CD4-positive, alpha-beta T cell treated with Interleukin-12 subunit alpha and Interleukin-12 subunit beta, for 1 hour (primary cell): ENCODE data around the gene CFAP157.

ENCODE experiments used
- DNase-seq: peaks from one replicate; pipeline ENCODE4 v3.0.0-alpha.2; 2020

The CFAP157 gene

DNA sequence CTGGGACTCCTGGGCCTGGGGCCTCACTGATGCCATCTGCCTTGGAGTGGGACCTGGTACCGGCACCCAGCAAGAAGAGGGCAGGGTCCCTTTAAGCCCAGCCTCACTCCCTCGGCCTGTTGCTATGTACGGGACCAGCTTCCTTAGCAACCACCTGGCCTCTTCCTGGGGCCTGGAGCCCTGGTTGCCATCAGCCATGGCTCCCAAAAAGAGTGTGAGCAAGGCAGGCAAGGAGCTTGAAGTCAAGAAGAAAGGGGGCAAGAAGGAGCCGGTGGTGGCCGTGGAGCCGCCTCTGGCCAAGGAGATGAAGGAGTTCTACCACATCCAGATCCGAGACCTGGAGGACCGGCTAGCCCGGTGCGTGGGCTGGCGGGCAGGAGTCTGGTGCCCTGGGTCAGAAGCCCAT, at the start of gene CFAP157:
Gene CFAP157 (plus strand): TSS at position 153 of the 406 bp plus-strand sequence. CDS start 44 bp downstream, at position 197.
- no peak for DNase-seq

DNA sequence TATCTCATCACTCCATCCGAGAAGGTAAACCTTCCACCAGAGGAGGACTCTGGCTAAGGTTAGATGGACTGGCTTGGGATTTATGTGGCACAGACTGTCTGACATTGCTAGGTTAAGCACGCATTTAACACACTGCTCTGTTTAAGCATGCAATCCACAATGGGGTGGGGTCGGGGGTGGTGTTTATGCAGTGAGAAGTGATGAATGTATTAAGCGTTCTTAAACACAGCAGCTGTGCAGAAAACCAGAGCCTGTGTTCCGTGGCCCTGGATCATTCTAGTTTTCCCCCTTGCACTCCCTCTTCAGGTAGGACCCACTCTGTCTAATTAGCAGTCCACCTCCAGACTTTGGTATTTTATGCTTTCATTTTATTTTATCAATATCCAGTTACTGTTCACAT, 48.4 kb upstream of the CFAP157 start:
- DNase-seq: no peak

DNA sequence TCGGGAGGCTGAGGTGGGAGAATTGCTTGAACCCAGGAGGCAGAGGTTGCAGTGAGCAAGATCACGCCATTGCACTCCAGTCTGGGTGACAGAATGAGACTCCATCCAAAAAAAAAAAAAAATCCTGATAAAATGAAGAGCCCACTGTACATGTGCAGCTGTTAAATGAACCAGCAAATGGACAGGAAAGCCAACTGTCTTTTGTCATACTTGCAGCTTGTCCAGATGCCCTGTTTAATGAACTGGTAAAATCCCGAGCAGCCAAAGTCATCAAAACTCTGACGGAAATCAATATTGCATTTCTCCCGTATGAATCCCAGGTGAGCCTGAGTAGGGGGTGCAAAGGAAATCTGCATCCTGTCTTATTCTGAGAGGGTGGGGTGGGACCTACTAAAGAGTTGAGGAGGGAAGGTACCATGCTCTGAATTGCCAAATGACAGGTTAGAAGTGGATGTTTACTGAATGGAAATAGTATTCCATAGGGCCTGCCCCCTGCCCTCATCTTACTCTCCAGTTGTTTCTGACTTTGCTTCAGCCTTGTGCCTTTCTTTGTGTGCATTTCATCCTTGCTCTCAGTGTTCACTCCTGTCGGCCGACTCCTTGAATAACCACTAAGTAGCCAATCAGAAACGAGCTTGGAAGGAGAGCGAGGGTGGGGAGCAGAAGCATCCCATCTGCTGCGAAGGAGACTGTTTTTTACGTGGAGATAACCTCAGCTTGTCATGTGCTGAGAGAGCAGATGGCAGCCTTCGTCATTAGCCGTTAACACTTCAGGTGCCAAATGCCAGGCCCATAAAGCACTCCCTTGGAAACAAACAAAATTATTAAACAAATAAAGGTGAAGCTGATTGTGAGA, 45.7 kb upstream of the CFAP157 start:
- no peak for DNase-seq

DNA sequence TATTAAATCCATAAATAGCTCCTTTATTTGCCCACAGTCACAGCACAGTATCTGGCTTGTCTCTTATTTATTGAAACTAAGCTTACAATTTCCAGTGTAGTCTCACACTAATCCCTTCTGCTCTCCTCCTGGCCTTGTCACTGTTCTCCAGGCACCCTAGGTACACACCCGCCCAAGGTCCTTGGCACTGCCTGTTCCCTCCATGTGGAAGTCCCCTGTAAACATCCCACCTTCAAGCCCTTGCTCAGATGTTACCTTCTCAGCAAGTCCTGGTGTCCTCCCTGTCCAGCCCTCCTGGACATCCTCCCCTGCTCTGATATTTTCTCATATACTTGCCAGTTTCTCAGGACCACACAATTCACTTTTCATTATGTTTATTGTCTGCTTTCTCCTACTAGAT, 44.2 kb upstream of the CFAP157 start:
- DNase-seq: no peak

DNA sequence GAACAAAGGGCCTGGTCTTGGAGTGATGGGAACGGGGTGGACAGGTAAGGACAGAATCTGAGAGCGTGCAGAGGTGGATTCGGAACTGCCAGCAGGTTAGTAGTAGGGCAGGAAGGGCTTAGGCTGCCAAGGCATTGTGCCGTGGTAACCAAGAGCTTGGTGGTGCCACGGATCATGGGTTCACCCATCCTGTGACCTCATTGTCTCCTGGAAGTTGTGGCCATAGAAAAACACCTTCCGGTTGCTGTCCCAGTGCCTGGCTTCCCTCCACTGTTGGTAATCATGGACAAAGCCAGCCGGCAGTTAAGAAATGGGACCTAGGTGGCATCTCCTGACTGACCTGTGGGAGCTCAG, 42.5 kb upstream of the CFAP157 start:
- no peak for DNase-seq

DNA sequence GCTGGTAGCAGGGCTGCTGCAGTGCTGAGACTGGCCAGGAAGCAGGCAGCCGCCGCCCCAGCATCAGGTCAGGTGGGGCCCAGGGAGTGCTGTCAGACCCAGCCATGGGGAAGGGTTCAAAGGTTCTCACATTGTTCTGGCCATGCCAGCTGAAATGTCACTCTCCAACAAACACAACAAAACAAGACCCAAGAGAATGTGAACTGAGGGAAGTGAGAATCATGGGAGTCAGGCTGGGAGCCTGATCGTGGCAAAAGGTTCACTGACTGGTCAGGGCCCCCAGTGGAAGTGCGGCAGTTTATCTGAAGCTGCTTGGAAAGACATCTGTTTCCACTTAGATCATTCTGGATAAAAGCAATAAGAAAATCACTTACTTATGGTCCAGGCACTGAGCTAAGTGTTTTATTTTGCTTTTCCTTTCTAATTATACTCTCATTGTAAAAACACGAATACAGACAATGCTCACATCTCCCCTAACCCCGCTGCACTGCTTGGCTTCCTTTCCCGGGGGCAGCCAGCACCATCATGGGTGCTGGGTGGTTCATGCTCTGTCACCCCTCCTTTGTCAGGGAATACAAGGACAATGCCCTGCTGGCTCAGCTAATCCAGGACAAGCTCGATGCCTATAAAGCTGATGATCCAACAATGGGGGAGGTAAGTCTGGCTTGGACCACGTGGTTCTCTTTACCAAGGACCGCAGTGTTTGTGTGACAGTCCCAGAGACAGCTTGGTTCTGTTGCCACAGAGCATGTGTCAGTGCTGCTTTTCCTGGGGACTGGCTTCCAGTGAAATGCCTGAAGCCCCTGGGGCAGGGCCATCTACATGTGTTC, 41.9 kb upstream of the CFAP157 start:
- DNase-seq: no peak

DNA sequence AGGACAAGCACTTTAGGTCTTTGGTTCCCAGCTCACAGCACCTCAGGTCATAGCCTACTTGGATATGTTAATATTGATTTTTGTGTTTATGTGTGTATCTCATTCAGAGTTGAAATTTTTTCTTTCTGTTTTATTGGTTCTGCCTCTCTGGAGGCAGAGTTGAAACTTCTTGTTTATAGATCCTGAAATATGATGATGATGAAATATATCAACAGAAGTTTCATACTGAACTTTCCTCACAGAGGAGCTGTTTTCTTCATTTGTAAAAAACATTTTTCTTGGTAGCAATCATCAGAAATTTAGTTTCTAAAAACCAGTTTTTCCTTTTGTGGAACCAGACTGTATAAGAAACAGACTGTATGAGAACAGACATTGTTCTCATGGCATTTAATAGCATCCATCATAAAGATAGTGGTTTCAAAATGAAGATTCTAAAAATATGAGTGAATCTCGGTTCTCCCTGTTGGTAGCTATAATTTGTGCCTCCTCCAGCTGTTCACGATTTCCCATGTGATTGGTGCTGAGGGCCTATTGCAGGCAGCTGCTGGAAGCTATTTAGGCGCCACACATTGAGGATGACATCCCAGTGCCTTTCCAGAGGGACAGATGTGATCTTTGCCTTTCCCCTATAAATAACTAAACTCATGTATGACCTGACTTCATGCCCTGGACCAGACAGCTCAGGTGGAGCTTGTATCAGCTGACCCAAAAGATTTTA, 39.5 kb upstream of the CFAP157 start:
- no peak for DNase-seq

DNA sequence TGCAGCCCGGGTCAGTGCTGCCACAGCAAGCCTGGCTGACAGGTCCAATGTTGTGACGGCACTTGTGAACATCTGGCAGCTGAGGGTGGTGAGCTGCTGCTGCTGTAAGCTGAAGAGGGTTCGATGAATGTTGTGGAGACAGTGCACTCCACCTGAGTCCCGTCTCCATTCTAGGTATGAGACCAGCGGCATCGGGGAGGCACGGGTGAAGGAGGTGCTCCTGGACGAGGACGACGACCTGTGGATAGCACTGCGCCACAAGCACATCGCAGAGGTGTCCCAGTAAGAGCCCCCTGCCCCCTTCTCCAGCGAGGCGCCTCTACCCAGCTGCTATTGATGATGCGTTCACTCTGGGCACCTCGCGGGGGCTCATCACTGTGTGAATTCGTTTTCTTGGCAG, 38.9 kb upstream of the CFAP157 start:
- DNase-seq: no peak

DNA sequence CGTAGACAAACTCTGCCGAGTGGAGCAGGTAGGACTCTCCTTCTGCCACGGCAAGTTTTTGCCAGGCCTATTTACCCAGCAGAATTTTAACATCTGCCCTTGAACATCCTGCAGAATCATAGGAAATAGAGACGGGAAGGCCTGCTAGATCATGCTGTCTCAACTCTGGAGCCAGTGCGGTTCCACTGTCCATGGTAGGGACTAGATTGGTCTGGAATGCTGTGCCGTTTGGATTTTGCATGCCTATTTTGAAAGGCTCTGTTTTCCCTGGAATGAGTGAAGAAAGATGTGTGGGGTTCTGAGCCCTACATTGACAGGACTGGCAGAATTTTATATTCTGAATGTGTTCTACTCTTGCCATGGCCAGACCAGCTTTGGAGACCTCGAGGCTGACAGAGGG, 33.6 kb upstream of the CFAP157 start:
- no peak for DNase-seq

DNA sequence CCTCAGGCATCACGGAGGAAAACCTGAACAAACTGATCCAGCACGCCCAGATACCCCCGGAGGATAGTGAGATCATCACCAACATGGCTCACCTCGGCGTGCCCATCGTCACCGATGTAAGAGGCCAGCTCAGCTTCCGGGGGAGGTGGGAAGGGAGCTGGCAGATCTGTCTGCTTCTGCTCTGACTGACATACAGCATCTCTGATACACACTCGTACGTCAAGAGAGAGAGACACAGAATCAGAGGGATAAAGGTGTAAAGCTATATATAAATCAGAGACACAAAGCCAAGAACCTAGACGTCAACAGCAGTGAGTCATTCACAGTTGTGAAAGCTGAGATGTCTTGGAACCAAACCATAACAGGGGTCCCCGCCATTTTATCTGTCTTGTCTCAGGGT, 30.1 kb upstream of the CFAP157 start:
- no peak for DNase-seq

DNA sequence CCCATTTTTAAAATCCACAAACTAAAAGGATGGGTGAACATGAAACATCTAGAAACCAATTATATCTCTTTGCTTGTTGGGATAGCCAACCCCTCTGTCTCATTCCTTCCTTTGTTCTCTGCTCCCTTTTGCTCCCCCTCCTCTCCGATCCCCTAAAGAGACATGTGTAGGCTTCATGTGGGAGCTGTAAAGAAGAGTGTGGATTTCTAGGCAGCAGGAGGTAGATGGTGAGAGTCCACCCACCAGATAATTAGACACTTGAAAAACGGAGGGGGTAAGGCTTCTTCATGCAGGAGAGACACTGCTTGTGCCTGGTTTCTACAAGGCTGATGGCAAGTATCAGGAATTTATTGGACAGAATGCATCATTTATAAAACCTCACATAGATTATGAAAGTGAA, 27.3 kb upstream of the CFAP157 start:
- no peak for DNase-seq

DNA sequence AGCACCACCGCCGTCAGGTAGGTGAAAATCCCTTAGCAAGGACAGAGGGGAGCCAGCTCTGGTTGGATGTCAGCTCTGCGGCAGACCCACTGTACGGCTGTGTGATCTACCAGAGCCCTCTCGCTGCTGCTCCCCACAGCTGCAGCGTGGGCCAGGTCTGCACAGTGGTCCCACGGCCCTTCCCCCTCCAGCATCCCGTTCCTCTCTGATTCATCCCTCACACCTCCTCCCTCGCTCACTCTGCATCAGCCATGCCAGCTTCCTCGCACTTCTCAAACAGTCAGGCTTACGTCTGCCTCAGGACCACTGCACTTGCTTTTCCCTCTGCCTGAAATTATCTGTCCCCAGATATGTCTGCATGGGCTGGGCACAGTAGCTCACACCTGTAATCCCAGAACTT, 26.6 kb upstream of the CFAP157 start:
- DNase-seq: no peak

DNA sequence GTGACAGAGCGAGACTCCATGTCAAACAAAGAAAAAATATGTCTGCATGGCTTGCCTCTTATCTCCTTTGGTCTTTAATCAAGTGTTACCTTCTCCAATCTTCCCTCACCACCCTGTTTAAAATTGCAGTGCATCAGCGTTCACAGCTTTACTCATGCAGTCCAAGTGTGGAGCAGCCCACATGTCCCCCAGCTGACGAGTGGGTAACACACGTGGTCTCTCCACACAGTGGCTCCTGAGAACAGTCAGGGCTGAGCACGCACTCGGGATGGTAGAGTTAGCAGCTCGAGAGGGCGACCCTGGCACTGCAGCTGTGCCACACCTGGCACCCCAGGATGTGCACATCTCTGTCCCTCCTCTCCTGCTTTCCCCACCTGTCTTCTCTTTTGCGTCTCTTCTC, 25.9 kb upstream of the CFAP157 start:
- DNase-seq: no peak

DNA sequence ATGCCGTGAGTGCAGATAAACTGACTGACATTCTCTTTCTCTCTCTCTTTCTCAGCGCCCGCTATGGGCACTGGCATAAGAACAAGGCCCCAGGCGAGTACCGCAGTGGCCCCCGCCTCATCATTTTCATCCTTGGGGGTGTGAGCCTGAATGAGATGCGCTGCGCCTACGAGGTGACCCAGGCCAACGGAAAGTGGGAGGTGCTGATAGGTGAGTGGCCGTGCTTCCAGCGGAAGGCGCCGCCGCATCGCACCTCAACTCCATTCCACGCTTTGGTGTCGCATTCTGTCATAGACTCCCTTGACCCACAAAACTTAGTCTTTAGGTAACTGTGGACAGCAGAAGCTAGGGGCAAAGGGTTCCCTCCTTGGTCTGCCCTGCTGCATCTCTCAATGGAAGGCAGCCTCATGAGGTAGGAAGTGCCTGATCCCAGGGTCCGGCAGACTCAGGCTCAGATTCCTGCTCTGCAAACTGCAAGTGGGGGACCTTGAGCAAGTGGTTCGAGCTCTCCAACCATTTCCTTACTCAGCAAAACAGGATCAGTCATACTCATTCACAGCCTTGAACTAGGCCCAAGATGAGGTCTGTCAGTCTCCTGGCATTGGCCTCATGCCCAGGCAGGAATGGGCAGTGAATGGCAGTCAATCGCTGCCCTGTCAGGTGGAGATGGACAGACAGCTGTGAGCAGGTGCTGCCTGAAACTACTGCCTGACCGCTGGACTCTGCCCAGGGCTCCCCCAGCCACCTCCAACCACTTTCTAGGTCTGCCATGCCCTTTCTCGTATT, 24.2 kb upstream of the CFAP157 start:
- no peak for DNase-seq

DNA sequence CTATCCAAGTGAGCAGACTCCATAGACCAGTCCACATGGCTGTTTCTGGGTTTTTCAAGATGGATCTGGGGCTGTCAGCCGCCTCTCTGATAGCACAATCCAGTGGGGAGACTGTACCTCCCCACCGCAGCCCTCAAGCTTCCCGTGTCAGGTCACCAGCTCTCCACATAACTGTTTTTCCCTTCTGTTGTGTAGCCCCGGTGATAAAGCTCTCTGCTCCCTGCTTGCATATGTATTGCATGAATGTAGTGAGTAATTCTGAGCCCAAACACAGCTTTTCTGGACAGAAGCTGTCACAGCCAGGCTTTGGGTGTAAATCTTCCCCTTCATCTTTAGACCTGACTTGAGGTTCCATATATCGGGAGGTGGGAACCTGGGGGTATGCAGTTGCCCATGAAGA, 23.1 kb upstream of the CFAP157 start:
- DNase-seq: no peak

DNA sequence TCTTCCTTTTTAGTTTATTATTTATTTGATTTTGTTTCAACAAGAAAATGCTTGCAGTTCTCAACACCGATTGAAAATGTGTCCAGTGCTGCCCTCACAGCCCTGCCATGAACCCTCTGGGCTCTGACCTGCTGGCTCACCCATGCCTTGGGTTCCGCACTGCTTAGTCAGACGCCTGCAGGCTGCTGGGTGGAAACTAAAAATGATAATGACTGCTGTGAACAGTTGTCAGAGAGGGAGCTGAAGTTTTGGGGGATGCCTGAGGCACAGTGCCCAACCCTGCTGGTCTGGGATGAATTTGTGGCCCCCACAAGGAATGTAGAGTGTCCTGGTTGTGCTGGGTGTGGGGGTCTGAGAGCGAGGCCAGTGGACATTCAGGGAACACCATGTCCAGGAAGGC, 22.2 kb upstream of the CFAP157 start:
- no peak for DNase-seq

DNA sequence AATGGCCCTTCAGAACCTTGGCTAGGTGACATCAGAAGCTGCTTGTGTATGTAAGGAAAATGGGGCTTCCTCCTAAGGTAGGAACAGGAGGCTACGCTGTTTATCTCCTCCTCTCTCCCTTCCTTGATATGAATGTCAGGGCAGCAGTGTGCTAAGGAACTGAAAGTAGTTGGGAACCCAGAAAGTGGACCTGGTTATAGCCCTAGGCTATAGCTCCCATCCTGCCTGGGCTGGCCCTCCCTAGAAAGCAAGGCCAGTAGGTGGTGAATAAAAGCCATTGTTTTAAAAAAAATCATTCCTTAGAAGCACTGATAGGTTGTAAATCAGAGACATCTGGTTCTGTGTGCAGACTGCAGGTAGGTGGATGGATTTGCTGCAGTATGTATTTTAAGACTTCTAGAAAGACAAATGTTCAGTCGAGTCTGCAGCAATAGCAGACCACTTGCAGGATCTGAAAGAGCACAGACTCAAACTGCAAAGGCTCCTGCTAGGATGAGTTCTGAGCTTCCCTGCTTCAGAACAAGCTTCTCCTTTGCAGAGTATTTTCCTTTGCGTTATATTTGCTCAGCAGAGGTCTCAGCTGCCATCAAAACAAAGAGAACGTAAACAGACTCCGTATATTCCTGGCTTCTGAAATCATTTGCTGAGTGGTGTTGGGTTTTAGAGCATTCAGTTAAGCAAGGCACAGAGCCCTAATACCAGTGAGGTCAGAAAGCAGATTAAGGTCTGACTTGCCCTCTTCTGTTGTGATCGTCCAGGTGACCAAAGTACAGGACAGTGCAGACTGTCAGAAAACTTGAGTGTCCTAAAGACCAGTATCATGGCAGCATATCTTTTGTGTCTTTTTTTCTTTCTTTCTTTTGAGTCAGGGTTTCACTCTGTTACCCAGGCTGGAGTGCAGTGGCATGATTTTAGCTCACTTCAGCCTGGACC, 20.1 kb upstream of the CFAP157 start:
- DNase-seq: no peak

DNA sequence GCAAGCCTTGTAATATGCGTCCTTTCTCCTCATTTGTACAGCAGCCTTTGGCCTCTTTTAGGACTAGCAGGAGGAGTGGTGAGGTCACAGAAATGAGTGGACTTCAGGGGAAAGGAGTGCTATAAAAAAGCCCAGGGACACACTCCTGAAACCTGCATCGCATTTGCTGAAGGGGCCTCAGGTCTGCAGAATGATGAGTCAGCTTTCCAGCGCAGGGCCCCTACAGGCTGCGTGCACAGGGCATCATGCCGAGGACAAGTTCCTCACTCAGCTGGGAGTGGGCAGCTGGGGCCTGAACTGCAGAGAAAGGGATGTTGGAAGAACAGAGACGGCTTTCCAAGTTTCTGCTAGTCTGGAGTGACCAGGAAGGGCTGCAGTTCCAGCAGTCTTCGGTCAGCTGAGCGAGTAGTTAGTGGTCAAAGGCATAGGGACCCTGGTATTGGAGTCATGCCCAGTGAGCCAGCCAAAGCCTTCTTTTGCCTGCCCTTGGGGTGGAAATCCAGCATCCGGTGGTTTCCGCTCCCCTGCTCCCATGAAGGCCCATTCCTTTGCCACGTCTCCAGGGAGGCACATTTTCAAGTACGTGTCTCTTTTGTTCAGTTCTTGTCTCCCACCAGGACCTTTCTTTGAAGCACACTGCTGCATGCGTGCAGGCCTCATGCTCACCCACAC, 17.3 kb upstream of the CFAP157 start:
- no peak for DNase-seq

DNA sequence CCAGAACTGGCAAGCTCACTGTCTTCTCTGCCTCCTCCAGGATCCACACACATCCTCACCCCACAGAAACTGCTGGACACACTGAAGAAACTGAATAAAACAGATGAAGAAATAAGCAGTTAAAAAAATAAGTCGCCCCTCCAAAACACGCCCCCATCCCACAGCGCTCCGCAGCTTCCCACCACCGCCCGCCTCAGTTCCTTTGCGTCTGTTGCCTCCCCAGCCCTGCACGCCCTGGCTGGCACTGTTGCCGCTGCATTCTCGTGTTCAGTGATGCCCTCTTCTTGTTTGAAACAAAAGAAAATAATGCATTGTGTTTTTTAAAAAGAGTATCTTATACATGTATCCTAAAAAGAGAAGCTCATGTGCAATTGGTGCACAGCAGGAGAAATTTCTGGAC, 16.1 kb upstream of the CFAP157 start:
- DNase-seq: no peak

DNA sequence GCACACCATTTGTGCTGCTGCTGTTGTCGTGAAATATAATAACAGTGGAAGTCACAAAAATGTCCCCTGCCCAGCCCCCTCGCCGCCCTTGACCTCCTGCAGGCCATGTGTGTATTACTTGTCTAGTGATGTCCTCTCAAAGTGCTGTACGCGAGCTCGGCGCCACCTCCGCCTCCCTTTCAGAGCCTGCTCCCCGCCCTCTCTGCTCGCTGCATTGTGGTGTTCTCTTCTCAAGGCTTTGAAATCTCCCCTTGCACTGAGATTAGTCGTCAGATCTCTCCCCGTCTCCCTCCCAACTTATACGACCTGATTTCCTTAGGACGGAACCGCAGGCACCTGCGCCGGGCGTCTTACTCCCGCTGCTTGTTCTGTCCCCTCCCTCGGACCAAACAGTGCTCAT, 14.7 kb upstream of the CFAP157 start:
- DNase-seq: no peak

DNA sequence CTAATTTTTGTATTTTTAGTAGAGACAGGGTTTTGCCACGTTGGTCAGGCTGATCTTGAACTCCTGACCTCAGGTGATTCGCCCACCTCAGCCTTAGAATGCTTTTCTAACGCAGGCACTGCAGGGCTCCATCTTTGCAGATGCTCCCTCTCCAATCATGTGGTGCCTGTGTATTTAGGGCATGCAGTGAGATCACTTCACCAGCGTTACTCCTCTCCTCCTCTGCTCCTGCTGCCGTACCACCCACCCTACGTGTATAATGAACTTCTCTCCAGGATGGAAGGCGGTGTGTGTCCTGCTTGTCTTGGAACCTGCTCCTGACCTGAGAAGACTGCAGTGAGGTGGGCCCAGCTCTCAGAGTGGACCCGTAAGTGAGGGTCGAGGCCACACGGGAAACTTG, 13.6 kb upstream of the CFAP157 start:
- no peak for DNase-seq
